GM10248 (cell line): ENCODE data around the gene ALG14.

Experiments used
- CTCF ChIA-PET: fragments of 300-600 bp; sonication (Branson Sonifier 250); formaldehyde crosslinking; extraction: SDS; loops from one replicate; lab custom pipeline; 2021; ENCODE audit warnings: antibody characterized with exemption; lab: Yijun Ruan, JAX
- POLR2A ChIA-PET: fragments of 350-650 bp; sonication (Branson Sonifier 250); formaldehyde crosslinking; extraction: SDS; loops from one replicate; lab custom pipeline; 2020; ENCODE audit warnings: antibody characterized with exemption; lab: Yijun Ruan, JAX
- DNase-seq: peaks from one replicate; pipeline ENCODE4 v3.0.0; 2012; ENCODE audit errors: extremely low spot score
- CTCF ChIP-seq: IDR thresholded peaks from 2 replicates; pipeline ENCODE4 v1.5.1; 2012; ENCODE audit warnings: mild to moderate bottlenecking, low read depth; ENCODE audit errors: extremely low read depth, missing control alignments, control extremely low read depth

The ALG14 gene

DNA sequence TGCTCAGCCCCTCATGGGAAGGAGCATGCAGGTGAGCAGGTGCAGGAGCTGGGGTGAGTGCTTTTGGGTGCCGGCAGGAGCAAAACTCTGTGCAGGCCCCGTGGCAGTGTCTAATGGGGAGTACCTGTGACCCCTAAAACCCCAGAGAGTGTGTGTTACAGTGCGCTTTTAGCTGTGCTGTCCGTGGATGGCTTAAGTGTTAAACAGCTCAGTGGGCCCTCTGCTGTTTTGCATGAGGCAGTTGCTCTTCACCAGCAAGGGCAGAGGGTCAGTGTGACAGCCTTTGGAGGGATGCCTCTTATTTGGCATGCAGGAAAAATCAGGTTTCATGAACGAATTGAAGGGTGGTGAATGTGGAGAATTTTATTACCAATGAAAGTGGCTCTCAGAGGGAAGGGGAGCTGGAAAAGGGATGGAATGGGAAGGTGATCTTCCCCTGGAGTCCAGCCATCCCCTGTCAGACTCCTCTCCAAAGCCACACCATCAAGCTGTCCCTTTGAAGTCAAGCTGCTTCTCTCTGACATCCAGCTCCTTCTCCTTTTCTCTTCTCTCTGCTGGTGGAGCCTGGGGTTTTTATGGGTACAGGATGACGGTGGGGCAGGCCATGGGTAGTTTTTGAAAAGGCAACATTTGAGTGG, 17.0 kb upstream of the ALG14 start:
- TF ChIP-seq CTCF: no peak
- ChIA-PET POLR2A (no interaction called here), CTCF (no interaction called here)
- no peak for DNase-seq

GRCh38 chr1:95088303-95088702, 15.6 kb upstream of the ALG14 start:
- no peak for DNase-seq
- ChIA-PET POLR2A (no interaction called here), CTCF (interaction anchor here (1.0 to 2.3 kb wide), 4 partner anchors 13 to 234 kb away, joined by 3 to 12 read pairs (median 4); partner anchors contain the start of gene RWDD3)
- no peak for TF ChIP-seq CTCF

DNA sequence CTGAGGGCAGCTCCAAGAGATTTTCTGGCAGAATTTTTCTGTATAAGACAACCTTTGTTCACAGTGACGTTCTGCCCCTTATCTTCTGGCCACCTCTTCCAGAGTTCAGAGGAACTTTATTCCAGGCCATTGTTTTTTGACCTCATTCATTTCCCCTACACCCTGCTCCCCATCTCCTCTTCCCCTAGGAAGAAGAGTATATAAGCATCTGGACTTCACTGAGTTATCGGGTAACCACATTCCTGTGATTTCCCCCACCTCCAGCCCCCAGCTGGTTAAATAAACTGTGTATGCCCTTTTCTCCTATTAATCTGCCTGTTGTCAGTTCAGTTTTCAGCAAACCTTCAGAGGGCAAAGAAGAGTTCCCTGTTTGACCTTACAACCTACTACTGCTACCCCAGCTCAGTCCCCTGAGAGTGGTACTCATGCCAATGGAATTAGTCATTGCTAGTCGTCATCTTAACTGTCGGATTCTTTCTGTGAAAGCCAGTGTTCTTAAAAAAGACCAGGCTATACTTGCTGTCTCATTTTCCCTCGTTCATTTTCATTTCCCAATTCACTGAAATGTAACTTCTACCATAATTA, 14.3 kb upstream of the ALG14 start:
- no peak for DNase-seq
- ChIA-PET CTCF (interaction anchor here (2.3 kb wide), 1 partner anchor 147 kb away, joined by 12 read pairs; the partner anchor contains the start of gene RWDD3), POLR2A (no interaction called here)
- TF ChIP-seq CTCF: no peak

DNA sequence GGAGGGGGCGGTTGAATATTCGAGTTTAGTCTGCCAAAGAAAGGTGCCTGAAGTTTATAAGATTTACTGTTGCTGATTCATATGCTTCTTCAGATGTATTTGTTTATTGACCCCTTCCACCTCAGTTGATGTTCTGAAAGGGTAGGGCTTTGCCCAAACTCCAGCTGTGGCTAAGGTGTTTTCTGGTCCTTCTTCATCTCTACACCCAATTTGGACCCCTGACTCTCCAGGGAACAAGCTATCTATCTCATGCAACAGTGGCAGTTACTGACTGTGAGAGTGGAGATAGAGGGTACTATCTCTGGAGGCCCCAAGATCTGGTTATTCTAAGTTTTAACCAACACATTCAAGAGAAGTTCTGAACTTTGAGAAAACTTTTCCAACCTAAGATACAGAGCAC, 12.6 kb upstream of the ALG14 start:
- TF ChIP-seq CTCF: no peak
- no peak for DNase-seq
- POLR2A ChIA-PET: no interaction called here
- CTCF ChIA-PET: interaction anchor here (1.1 to 3.9 kb wide), 14 partner anchors 9 to 231 kb away, joined by 3 to 54 read pairs (median 5); partner anchors contain the start of genes ALG14 and RWDD3

DNA sequence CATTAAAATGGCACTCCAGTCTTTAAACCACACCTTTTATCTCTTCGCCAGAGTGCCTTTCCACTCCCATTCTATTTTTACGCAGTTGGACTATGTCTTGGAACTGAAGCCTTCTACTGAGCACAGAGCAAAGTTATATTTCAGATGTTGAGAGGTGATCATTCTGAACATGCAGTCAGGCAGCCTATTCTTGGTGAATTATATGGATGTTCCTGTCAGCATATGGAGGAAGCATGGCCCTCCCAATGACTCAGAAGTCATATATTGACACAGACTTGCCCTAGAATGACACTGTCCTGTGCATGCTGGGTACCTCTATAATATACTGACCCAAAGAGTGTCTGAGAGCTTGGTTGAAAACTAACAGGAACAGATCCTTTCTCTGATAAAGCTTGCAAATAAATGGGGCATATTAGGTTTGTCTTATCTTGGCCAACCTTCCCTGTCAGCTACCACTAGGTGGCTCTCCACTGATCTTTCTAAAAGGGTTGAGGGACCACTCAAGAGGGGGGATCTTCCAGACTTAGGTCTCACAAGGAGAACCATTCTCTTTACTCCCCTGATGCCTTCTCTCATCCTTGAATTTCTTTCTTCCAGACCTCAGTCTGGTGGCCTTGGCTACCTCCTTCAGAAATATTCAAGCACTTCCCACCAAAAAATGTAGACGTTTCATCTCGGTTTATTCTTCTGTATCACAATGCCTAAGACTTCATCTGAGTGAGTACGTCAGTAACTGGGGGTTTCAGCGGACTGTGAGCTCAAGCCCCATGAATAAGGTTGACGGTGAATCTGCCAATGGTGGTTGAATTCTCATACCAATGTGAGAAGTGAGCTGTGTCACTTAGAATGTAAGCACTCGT, 11.8 kb upstream of the ALG14 start:
- ChIA-PET CTCF (interaction anchor here (0.9 to 3.9 kb wide), 20 partner anchors 10 to 230 kb away, joined by 3 to 54 read pairs (median 4); partner anchors contain the start of genes ALG14 and RWDD3), POLR2A (no interaction called here)
- DNase-seq: peak; percentile 59
- peak; percentile 76 for TF ChIP-seq CTCF

- POLR2A ChIA-PET: no interaction called here
- no peak for DNase-seq
- TF ChIP-seq CTCF: no peak
- CTCF ChIA-PET: interaction anchor here (2.3 kb wide), 1 partner anchor 153 kb away, joined by 7 read pairs; the partner anchor contains the start of gene RWDD3
These were observed 8.1 kb upstream of the ALG14 start for GRCh38 chr1:95080879-95081278.
